K562 (cell line): ENCODE measurements around the gene SERPINE1. TPM values are rescaled to one million over a fixed set of nuclear protein-coding genes. Genes with fewer than 3 reads are reported as not detected.

Source experiments
- ATAC-seq: fragments of 200-7000 bp; cut with Tn5 transposase; 3 replicates; pipeline ENCODE4 v1.9.1; 2020; ENCODE audit warnings: moderate library complexity
- BruUV-seq: library from RNA; stranded (reverse); fragments of 400-500 nt; replicated peaks from 2 replicates; lab custom pipeline; 2021; lab: Mats Ljungman, UMichigan
- CTCF ChIA-PET: fragments of 300-600 bp; formaldehyde crosslinking; extraction: SDS; loops from one replicate; lab custom pipeline; 2021; ENCODE audit warnings: low intra/inter-chr PET ratio; lab: Yijun Ruan, JAX
- POLR2A ChIA-PET: fragments of 300-600, 350-650 bp; sonication (Branson Sonifier 250); formaldehyde crosslinking; extraction: SDS; loops from one replicate; lab custom pipeline; 2021; ENCODE audit warnings: antibody characterized with exemption, inconsistent platforms; lab: Yijun Ruan, JAX
- DNase-seq, 4 experiments: peaks; one replicate each; pipeline versions ENCODE4 v3.0.0 to v3.0.0-alpha.2; 2011 to 2018; ENCODE audit warnings: low spot score in 3 of 4, mixed read lengths in 3 of 4; ENCODE audit errors: extremely low read depth in 1 of 4
- FAIRE-seq: peaks from 2 replicates; lab custom pipeline; 2011; peaks lifted over from hg19 to GRCh38; lab: Jason Lieb, UNC
- H2AFZ ChIP-seq: 2 replicates; pipeline ENCODE4 v1.6.0; 2011; ENCODE audit warnings: low read depth, low read length, control low read depth, inconsistent platforms
- H3K27ac ChIP-seq: fragments of 200-600 bp; 3 replicates; pipeline ENCODE4 v1.8.0; 2011; ENCODE audit warnings: low read depth, mild to moderate bottlenecking, control low read depth, inconsistent platforms, low read length, moderate library complexity, mixed read lengths; ENCODE audit errors: extremely low read depth
- H3K27me3 ChIP-seq, 2 experiments: fragments of 300-600 bp in 1 of 2; 2 replicates in 1 of 2; 3 replicates in 1 of 2; pipeline versions ENCODE4 v1.6.0 to v1.8.0; 2011; ENCODE audit warnings: inconsistent platforms in 2 of 2, low read length in 2 of 2, mild to moderate bottlenecking in 1 of 2, mixed read lengths in 1 of 2, moderate library complexity in 1 of 2; ENCODE audit not compliant: control insufficient read depth in 2 of 2, insufficient read depth in 2 of 2
- H3K36me3 ChIP-seq: fragments of 300-600 bp; 3 replicates; pipeline ENCODE4 v1.8.0; 2011; ENCODE audit warnings: mild to moderate bottlenecking, low read length, inconsistent platforms; ENCODE audit not compliant: control insufficient read depth, insufficient read depth
- H3K4me1 ChIP-seq, 2 experiments: fragments of 200-600 bp in 1 of 2; replicated peaks in 1 of 2; 2 replicates in 1 of 2; 3 replicates in 1 of 2; pipeline versions ENCODE4 v1.5.1 to v1.8.0; 2011; ENCODE audit warnings: inconsistent platforms in 2 of 2, low read length in 2 of 2, mild to moderate bottlenecking in 1 of 2, mixed read lengths in 1 of 2, moderate library complexity in 1 of 2; ENCODE audit not compliant: control insufficient read depth in 2 of 2, insufficient read depth in 2 of 2
- H3K4me2 ChIP-seq: 2 replicates; pipeline ENCODE4 v1.6.1; 2011; ENCODE audit warnings: low read length, control low read depth, inconsistent platforms, mixed read lengths; ENCODE audit not compliant: insufficient read depth
- H3K4me3 ChIP-seq: fragments of 200-600 bp; sonication (generic), shearing (Covaris generic); 2 replicates; pipeline ENCODE4 v1.5.1; 2016; ENCODE audit warnings: control low read depth, inconsistent platforms
- H3K79me2 ChIP-seq: fragments of 200-600 bp; 3 replicates; pipeline ENCODE4 v1.8.0; 2011; ENCODE audit warnings: low read length, inconsistent platforms; ENCODE audit not compliant: control insufficient read depth, insufficient read depth
- H3K9ac ChIP-seq, 2 experiments: 2 replicates each; pipeline versions ENCODE4 v1.6.0 to v1.6.1; 2011; ENCODE audit warnings: low read depth in 2 of 2, low read length in 2 of 2, control low read depth in 1 of 2, inconsistent platforms in 1 of 2, mild to moderate bottlenecking in 1 of 2, mixed read lengths in 1 of 2; ENCODE audit not compliant: insufficient read depth in 1 of 2
- H3K9me1 ChIP-seq: one replicate; pipeline ENCODE4 v1.6.0; 2011; ENCODE audit warnings: inconsistent platforms, mild to moderate bottlenecking, low read length, moderate library complexity; ENCODE audit not compliant: control insufficient read depth, insufficient read depth
- H3K9me3 ChIP-seq: replicated peaks from 2 replicates; pipeline ENCODE4 v1.5.1; 2011; ENCODE audit warnings: low read depth, low read length, inconsistent platforms; ENCODE audit not compliant: control insufficient read depth, insufficient read depth
- H4K20me1 ChIP-seq: replicated peaks from 2 replicates; pipeline ENCODE4 v1.6.1; 2011; ENCODE audit warnings: low read length, inconsistent platforms, mixed read lengths; ENCODE audit not compliant: control insufficient read depth, insufficient read depth
- CBFB ChIP-seq: sonication (generic); formaldehyde crosslinking; IDR thresholded peaks from 2 replicates; pipeline ENCODE4 v1.4.0; 2020; ENCODE audit warnings: mild to moderate bottlenecking, missing genetic modification reagents
- KLF13 ChIP-seq: fragments of 450-650 bp; IDR thresholded peaks from 2 replicates; pipeline ENCODE4 v1.6.1; 2016; ENCODE audit warnings: missing genetic modification characterization, low read depth, mild to moderate bottlenecking, missing compliant biosample characterization, moderate library complexity, borderline replicate concordance
- SMARCA4 ChIP-seq: fragments of 450-650 bp; IDR thresholded peaks from 2 replicates; pipeline ENCODE4 v1.6.1; 2016
- SMC3 ChIP-seq: conservative IDR thresholded peaks from 2 replicates; pipeline ENCODE4 v1.6.1; 2011; ENCODE audit warnings: low read depth, low read length, improper control_type of control experiment; ENCODE audit not compliant: insufficient read depth
- ZBTB1 ChIP-seq: sonication (generic); formaldehyde crosslinking; IDR thresholded peaks from 2 replicates; pipeline ENCODE4 v1.8.1; 2023; ENCODE audit warnings: missing genetic modification reagents, low read depth, mild to moderate bottlenecking, borderline replicate concordance
- ZNF589 ChIP-seq: fragments of 200-800 bp; sonication (Bioruptor generic); IDR thresholded peaks from 2 replicates; pipeline ENCODE4 v1.6.1; 2016; ENCODE audit warnings: low read depth, missing genetic modification characterization, missing compliant biosample characterization
- WGBS: fragments of 100-300 bp; shearing (Covaris generic); methylation state at CpG from one replicate; pipeline ENCODE4 v1.1.6; 2016; ENCODE audit warnings: low coverage, mixed read lengths; ENCODE audit not compliant: insufficient coverage; ENCODE audit errors: missing lambda C conversion rate; 5-methylcytosine and 5-hydroxymethylcytosine counted together
- in situ Hi-C: fragments of 300-500 bp; cut with MboI; formaldehyde crosslinking; loops from 4 replicates; pipeline ENCODE4 v1.15.0; 2018; ENCODE audit warnings: inconsistent platforms, mixed read lengths
- intact Hi-C: fragments of 100-400 bp; cut with micrococcal nuclease; formaldehyde crosslinking; loops from 2 replicates; pipeline ENCODE4 v1.14.2; 2022
- polyA plus RNA-seq, 8 experiments: library from polyadenylated mRNA; depleted of rRNA in 4 of 8; stranded (reverse) in 5 of 8; unstranded in 3 of 8; fragments of >200 nt; fragmentation: Nextera tagmentation in 2 of 8; fragmentation: Illumina TruSeq in 1 of 8; extraction: Ambion mirVana in 2 of 8; extraction: Trizol in 1 of 8; gene quantifications; 2 replicates each; pipeline versions ENCODE4 v1.2.1 to v1.2.3, GENCODE V29; 2011 to 2014; ENCODE audit warnings: inconsistent platforms in 1 of 8, missing spikeins in 1 of 8
- total RNA-seq, 7 experiments: library from RNA; depleted of rRNA in 6 of 7; stranded (reverse); fragments of >200 nt in 6 of 7; fragmentation: Illumina TruSeq in 2 of 7; extraction: Trizol in 2 of 7; gene quantifications; 2 replicates each; pipeline versions ENCODE4 v1.2.1 to v1.2.3, GENCODE V29; 2011 to 2021; ENCODE audit warnings: low replicate concordance in 1 of 7
- TF ChIP-seq, protein P1 (sequence below): sonication (generic); formaldehyde crosslinking; IDR thresholded peaks from 2 replicates; pipeline ENCODE4 v1.8.1; 2023; ENCODE audit warnings: missing genetic modification reagents, mild to moderate bottlenecking, borderline replicate concordance
- TF ChIP-seq, protein P2 (sequence below): sonication (generic); formaldehyde crosslinking; IDR thresholded peaks from 2 replicates; pipeline ENCODE4 v1.8.0; 2022; ENCODE audit warnings: missing genetic modification reagents, mild to moderate bottlenecking, moderate library complexity, borderline replicate concordance
- TF ChIP-seq, protein P3 (sequence below): fragments of 450-650 bp; IDR thresholded peaks from 2 replicates; pipeline ENCODE4 v1.6.1; 2018; ENCODE audit not compliant: partially characterized antibody

The SERPINE1 gene
- total and polyA plus RNA-seq, 9 of the 15 experiments (the other 6 are each of a cell fraction or from before 2014, with no cell fraction given): 0.22 to 4.8 (median 0.91) TPM

DNA sequence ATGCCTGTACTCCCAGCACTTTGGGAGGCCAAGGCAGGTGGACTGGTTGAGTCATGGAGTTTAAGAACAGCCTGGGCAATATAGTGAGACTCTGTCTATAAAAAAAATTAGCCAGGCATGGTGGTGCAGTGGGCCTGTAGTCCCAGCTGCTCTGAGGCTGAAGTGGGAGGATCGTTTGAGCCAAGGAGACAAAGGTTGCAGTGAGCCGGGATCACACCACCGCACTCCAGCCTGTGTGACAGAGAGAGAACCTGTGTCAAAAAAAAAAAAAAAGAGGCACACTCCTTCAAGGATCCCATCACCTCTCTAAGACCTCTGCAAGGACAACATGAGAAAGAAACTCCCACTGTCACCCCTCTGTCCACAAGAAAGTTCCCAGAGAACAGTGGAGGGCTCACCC lies 48.8 kb downstream of the SERPINE1 start (continued):
- no peak for TF ChIP-seq SMC3
- TF ChIP-seq ZBTB1: no peak
- TF ChIP-seq KLF13 (tag): no peak

DNA sequence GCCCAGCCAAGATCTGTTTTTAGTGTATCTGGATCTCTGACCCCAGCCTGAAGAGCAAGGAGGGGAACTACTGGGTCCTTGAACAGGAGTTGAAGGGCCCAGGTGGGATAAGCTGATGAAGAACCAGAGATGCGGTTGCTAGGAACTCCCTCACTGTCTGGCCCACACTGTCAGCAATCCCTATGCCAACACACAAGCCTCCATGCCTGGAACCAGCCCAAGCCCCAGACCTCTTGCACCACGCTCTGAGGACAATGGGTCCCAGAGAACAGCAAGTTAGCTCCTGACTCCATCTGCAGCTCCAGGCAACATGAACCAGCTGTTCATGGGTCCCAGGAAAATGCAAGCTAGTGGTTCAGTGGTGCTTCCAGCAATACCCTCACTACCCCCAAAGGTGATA lies 50.7 kb downstream of the SERPINE1 start:
- in situ Hi-C loops: no loop called here
- Histone ChIP-seq H3K27me3 (peaks cover 28 to 33% of the 10 kb centered on the region in 2 experiments; a peak in 4 of 5 replicates), H2AFZ (no peak overlapping the region)
- TF ChIP-seq, protein P1, sequence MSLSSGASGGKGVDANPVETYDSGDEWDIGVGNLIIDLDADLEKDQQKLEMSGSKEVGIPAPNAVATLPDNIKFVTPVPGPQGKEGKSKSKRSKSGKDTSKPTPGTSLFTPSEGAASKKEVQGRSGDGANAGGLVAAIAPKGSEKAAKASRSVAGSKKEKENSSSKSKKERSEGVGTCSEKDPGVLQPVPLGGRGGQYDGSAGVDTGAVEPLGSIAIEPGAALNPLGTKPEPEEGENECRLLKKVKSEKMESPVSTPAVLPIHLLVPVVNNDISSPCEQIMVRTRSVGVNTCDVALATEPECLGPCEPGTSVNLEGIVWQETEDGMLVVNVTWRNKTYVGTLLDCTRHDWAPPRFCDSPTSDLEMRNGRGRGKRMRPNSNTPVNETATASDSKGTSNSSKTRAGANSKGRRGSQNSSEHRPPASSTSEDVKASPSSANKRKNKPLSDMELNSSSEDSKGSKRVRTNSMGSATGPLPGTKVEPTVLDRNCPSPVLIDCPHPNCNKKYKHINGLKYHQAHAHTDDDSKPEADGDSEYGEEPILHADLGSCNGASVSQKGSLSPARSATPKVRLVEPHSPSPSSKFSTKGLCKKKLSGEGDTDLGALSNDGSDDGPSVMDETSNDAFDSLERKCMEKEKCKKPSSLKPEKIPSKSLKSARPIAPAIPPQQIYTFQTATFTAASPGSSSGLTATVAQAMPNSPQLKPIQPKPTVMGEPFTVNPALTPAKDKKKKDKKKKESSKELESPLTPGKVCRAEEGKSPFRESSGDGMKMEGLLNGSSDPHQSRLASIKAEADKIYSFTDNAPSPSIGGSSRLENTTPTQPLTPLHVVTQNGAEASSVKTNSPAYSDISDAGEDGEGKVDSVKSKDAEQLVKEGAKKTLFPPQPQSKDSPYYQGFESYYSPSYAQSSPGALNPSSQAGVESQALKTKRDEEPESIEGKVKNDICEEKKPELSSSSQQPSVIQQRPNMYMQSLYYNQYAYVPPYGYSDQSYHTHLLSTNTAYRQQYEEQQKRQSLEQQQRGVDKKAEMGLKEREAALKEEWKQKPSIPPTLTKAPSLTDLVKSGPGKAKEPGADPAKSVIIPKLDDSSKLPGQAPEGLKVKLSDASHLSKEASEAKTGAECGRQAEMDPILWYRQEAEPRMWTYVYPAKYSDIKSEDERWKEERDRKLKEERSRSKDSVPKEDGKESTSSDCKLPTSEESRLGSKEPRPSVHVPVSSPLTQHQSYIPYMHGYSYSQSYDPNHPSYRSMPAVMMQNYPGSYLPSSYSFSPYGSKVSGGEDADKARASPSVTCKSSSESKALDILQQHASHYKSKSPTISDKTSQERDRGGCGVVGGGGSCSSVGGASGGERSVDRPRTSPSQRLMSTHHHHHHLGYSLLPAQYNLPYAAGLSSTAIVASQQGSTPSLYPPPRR (CRISPR knock-in tag): no peak
- TF ChIP-seq CBFB (CRISPR knock-in tag) (0 out of 2 replicates have a peak, but pooled peaks have one; percentile 27), ZNF589 (CRISPR knock-in tag) (no peak), SMARCA4 (no peak)
- TF ChIP-seq, protein P2, sequence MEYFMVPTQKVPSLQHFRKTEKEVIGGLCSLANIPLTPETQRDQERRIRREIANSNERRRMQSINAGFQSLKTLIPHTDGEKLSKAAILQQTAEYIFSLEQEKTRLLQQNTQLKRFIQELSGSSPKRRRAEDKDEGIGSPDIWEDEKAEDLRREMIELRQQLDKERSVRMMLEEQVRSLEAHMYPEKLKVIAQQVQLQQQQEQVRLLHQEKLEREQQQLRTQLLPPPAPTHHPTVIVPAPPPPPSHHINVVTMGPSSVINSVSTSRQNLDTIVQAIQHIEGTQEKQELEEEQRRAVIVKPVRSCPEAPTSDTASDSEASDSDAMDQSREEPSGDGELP (CRISPR knock-in tag): no peak
- TF ChIP-seq, protein P3, sequence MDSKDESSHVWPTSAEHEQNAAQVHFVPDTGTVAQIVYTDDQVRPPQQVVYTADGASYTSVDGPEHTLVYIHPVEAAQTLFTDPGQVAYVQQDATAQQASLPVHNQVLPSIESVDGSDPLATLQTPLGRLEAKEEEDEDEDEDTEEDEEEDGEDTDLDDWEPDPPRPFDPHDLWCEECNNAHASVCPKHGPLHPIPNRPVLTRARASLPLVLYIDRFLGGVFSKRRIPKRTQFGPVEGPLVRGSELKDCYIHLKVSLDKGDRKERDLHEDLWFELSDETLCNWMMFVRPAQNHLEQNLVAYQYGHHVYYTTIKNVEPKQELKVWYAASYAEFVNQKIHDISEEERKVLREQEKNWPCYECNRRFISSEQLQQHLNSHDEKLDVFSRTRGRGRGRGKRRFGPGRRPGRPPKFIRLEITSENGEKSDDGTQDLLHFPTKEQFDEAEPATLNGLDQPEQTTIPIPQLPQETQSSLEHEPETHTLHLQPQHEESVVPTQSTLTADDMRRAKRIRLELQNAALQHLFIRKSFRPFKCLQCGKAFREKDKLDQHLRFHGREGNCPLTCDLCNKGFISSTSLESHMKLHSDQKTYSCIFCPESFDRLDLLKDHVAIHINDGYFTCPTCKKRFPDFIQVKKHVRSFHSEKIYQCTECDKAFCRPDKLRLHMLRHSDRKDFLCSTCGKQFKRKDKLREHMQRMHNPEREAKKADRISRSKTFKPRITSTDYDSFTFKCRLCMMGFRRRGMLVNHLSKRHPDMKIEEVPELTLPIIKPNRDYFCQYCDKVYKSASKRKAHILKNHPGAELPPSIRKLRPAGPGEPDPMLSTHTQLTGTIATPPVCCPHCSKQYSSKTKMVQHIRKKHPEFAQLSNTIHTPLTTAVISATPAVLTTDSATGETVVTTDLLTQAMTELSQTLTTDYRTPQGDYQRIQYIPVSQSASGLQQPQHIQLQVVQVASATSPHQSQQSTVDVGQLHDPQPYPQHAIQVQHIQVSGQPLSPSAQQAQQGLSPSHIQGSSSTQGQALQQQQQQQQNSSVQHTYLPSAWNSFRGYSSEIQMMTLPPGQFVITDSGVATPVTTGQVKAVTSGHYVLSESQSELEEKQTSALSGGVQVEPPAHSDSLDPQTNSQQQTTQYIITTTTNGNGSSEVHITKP: no peak
- TF ChIP-seq, all 486 proteins: peak for 1
- intact Hi-C loops: no loop called here
- Histone ChIP-seq H3K9ac (no peak overlapping the region), H3K79me2 (no peaks in the 10 kb centered on the region), H4K20me1 (no peaks in the 10 kb centered on the region), H3K4me2 (no peak overlapping the region), H3K9me1 (no peaks in the 10 kb centered on the region), H3K4me1 (peaks cover 5 to 36% of the 10 kb centered on the region in 2 experiments; a peak in 4 of 5 replicates), H3K36me3 (no peaks in the 10 kb centered on the region), H3K9me3 (no peaks in the 10 kb centered on the region), H3K27ac (no peak overlapping the region), H3K4me3 (no peak overlapping the region)
- FAIRE-seq (no peak), DNase-seq (no peak), ATAC-seq (no peak)
- ChIA-PET CTCF (no interaction called here), POLR2A (interaction anchor here (0.6 to 0.8 kb wide), 2 partner anchors 13 to 88 kb away, joined by 3 to 4 read pairs; no protein-coding TSS in a partner anchor)
- BruUV-seq: no TSS peak
- WGBS: 13% methylated on average over 2 of the region's 2 CpGs
